Brain pericyte (primary cell): ENCODE data around the gene ICAM2.
"Not testable (repeated sequence)": the region's sequence is repeated elsewhere in the genome, so short reads cannot be mapped to it uniquely, and the experiment has no call there.

Experiments used
- DNase-seq: peaks from one replicate; pipeline ENCODE4 v3.0.0-alpha.2; 2012; ENCODE audit warnings: low read depth, low spot score

The ICAM2 gene

DNA sequence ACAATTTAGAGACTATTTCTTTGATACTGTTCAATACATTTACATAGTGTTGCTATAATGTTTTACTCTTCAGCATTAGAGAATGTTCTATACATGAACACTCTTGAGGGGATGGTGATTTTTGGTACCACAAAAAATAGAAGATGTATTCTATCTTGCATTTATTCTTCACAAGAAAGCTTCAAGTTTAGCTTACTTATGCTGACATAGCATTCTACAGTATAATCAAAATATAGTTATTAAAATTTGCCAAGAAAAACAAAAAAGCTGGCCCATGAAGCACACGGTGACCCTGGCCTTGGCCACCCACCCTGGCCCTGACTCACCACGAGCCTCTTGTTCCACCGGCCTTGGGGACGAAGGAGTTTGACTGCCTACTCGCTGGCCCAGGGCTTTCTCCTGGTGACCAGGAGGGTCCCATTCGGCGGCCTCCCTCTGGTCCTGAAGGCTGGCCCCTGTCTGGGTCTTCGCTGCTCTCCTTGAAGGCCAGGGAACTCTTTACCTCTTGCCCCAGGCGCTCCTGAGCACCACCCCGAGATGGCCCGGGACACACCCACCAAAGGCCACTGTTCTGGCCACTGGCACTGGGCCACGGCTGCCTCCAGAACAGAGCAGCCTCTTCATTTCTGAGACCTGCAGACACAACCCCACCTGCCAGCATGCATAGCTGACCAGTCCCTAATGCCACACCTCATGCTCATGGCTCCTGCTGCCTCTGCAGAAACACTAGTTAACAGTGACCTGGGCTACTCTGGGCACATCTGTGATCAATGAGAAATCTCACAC is 22.5 kb upstream of the ICAM2 start:
- DNase-seq, result no peak

DNA sequence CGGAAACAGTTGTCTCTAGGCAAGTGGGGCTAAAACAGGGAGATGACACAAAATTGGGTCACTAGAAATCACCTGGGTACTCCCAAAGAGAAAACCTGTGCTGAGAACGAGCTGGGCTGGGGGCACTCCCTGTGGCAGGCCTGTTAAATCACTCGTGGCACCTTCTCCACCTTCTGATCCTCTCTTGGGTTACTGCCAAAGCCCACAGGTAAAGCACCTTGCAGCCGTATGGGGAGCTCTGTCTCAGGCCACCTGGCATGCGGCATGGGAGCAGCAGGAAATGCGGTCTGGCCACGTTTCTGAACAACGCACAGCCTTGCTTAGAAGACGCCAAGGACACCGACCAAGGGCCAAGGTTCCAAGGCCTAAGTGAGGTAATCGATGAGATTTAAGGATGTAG is 21.5 kb upstream of the ICAM2 start:
- no peak for DNase-seq

DNA sequence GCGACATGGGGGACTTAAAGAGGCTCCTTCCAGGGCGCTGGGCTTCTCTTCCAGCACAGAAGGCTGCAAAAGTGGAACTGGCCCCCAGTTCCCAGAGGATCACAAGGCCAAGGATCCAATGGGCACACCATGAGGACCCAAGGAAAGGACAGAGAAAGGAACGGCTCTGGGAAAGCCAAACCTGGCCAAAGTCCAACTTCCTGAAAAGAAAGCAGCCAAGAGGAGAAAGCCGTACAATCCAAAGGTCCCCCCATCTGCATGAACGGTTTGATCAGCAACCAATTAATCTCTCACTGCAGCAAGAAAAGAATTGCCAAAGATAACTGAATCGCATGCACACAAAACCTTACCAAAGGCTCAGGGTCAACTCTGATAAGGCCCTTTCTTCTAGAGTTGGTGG is 19.8 kb upstream of the ICAM2 start:
- no peak for DNase-seq

DNA sequence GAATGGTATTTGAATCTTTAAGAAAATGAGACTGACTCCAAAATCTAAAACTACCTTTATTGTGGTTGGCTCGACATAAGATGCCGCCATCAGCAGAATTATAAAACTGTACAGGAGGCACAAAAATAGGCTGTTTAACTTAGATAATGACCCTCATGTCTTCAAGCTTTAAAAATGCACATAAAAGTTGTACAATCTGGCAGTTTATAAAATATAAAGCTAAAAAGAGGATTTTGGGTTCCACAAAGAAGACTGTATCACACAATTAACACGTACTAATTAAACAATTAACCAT is 18.6 kb upstream of the ICAM2 start:
- DNase-seq, result no peak

DNA sequence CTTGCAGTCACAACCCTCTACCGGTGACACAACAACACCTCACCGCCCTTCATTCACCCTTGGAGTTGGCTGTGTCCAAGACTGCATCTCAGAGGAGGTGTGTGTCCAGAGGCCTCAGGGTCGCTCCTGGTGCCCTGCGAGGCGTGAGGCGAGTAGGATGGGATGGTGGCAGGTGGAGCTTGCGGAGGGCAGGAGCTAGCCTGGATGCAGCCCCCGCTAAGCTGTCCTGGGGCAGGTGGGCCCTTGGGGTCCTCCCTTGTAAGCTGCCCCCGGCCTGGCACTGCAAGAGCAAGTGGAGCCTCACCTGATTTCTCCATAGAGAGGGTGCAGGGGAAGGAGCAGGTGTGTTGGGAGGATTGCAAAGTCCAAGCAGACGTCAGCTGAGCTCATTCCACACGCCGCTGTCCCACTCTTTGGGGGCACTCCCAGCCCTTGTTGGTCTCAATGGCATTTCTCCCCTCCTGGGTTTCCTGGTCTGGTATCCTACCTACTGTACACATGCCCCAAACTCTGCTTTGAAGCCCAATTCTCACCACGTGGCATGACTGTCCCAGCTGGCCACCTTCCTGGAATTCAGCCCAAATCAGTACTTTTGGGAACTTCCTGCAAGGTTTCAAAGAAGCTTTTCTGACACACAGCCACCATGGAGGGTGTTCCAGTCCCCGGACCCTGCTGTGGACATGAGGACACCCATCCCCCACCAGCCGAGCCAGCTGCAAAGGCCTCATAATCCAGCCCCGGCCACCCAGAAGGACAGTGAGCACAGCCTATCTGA is 18.1 kb upstream of the ICAM2 start:
- DNase-seq, result no peak

DNA sequence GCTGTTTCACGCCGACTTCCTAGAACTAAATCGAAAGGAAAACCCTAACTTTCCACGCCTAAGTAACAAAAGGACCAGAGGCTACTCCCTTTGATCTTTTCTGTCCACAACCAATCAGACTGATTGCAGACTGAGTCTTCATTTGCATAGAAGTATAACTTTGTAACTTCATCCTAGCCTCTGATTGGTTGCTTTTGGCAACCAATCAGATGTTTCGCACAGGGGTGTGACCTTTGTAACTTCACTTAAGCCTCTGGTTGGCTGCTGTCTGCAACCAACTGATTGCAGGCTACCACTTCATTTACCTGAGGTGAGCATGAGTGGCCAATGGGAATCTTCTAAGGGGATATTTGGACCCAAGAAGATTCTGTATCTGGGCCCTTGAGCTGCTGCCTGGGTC is 17.4 kb upstream of the ICAM2 start:
- DNase-seq, result no peak

DNA sequence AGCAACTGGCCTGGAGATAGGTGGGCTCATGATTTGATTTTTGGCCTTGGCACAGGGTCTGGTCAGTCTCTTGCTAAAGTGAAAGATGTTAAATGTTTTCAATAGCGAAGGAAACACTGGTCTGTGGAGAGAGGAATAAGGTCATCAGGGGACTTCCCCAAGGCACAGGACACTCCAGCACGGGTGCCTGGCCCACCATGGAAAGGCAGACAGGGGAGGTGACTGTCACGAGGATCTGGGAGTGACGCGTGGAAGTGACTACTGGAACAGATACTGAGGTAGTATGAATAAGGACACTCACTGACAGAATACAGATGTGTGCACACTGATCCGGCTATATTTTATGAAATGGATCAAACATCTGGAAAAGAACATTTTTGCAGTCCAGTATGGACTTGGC is 16.7 kb upstream of the ICAM2 start:
- DNase-seq, result no peak

DNA sequence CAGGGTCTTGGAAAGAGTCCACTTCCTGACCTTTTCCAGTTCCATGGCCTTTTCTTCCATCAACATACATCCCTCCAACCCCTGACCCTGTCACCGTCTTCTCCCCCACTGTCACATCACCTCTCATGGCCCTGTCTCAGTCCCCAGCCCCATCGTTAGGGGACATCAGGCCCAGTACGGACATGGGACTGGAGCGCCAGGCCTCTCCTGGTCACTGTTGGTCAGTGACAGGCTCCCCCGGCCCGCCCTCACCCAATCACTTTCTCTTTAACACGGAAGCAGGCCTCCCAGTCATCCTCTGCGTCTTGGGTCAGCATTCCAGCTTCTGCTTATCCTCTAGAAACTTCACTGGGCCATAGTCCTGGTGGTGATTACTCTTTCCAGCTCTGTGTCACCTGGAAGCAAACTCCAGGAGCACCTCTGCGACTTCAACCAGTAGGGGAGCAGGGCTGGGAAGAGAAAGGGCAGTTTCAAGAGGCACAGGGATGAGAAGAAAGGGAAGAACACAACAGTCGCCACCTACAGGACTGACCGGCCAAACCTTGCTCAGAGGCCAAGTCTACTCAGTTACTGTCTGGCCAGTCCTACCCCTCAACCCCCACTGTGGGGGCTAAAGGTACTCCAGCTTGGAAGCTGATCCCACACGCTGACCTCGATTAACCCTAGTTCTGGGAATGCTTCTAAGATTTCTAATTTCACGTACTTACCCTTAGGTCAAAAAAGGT is 15.9 kb upstream of the ICAM2 start:
- DNase-seq, result no peak

DNA sequence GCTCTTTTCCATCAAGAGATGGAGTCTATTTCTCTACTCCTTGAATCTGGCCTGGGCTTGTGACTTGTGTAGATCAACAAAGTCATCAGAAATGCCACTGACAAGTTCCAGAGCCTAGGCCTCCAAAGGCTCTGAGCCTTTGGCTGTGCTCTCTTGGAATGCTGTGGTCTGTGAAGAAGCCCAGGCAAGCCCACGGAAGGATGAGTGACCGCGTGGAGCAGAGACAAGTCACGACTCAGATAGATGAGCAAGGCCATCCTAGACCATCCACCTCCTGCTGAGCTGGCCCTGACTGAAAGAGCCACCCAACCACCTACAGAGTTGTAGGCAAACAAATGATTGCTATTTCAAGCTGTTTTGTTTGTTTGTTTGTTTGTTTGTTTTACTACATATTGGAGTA is 11.6 kb upstream of the ICAM2 start:
- DNase-seq, result no peak

DNA sequence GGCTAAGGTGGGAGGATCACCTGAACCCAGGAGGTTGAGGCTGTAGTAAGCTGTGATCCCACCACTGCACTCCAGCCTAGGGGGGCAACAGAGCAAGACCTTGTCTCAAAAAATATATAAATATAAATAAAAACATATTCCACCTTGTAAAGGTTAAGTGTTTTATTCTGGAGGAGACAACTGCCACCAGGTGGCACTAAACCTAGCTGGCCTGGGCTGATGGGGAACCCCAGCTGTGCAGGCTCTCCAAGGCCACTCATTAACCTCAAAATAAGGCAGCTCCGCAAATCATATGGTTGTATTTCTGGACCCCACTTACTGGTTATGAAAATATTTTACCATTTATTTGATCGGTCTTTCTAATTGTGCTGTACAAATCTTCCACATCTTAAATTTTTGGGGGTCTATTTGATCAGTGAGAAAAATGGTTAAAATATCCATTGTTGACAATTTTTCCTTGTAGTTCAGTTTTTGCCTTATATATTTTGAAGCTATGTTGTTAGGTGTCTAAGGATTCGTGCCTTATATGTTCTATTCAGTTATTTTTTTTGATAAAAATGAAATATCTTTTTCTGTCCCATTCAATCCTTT is 8.5 kb upstream of the ICAM2 start:
- no peak for DNase-seq

DNA sequence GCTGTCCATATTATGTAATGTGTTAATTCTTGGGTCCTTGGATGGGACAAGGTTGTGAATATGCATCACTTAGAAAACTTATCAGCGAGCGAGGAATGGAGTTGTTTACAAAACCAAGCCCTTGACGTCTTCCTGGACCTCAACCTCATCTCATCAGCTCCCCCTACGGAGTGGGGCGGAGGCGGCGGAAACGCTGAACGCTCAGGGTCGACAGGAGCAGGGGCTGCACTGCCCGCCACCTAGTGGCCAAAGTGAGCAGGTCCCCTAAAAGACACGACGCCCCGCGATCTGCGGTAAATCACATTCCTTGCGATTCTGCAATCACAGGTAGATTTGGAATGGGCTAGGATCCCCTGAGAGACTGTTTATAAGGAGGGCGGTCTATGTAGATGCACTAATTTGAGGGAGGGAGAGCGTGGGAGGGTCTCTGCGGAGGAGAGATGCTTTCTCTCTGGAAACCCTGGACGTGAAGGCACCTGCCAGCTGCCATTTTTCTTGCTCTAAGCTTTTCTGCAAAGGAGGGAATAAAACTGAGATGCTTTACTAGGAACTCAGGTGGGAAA is 5.4 kb upstream of the ICAM2 start:
- DNase-seq, result no peak

DNA sequence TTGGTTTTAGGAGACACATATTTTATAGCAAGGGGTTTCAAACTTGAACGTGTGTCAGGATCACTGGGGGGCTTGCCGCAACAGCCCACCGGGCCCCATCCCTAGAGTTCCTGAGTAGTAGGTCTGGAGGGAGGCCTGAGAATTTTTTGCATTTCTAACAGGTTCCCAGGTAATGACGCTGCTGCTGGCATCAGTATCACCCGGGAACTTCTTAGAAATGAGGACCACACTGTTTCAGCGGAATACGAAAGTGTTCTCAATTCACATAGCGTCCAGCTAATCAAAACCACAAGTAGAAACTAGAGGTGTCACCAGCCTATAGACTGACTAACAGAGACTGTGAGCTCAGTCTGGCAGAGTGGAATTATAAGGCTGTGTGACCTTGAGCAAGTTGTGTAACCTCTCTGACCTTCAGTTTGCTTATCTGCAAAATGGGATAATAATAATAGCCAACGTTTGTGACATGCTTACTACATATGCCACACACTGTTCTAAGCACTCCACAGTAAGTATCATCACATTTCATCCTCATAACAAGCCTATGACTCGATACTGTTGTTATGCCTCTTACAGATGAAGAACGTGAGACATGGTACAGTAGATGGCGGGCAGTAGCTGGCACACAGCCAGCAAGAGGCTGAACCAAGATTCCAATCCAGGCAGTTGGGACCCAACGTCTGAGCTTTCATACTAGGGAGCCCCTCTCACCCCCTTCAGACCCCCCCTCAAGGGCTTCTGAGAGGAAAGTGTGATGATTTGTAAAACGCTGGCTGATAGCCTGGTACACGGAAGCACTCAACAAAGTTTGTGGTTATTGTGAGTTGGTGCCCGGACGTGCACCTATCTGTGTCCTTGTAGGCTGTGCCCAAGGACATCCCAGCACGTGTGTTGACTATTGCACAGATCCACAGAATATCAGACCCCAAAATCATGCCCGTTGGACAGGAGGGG is 4.6 kb upstream of the ICAM2 start:
- DNase-seq, result no peak

DNA sequence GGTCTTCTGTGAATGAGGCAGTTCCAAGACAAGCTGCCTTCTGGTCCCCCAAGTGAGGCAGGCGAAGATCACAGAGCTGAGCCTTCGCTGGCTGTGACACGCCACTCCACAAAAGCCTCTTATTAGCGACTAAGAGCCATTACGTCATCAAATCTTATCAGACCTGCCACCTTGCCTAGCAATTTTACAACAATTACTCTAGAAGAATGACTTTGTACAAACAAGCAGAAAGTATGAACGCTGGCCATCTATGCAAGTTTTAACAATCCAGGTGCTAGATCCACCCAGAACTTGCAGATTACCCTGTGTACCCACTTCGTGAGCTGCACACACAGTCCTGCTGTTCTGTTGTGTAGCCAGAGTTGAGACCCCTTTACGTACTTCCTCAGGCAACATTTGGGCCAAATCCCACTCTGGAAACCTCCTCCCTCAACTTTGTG is 3.8 kb upstream of the ICAM2 start:
- no peak for DNase-seq

DNA sequence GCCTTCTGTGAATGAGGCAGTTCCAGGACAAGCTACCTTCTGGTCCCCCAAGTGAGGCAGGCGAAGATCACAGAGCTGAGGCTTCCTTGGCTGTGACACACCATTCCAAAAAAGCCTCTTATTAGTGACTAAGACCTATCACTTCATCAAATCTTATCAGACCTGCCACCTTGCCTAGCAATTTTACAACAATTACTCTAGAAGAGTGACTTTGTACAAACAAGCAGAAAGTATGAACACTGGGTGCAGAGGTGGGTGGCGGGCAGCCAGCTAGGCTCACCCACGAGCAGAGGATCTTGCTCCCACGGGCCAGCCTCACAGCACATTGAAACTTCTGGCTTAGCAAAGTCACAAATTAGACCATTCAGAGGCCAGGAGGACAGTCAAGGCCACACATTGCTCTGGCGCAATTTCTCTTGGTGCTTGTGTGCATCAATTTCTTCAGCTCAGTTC is 2.2 kb upstream of the ICAM2 start:
- no peak for DNase-seq

DNA sequence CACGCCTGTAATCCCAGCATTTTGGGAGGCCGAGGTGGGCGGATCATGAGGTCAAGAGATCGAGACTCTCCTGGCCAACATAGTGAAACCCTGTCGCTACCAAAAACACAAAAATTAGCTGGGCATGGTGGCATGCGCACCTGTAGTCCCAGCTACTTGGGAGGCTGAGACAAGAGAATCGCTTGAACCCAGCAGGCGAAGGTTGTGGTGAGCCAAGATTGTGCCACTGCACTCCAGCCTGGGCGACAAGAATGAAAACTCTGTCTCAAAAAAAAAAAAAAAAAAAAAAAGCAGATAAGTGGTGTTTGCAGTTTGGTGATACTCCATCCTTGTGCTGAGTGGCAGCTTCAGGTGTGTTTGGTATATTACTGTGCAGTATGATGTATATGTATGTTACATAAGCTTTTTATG is 877 bp downstream of the ICAM2 start:
- DNase-seq, result not testable (repeated sequence)

DNA sequence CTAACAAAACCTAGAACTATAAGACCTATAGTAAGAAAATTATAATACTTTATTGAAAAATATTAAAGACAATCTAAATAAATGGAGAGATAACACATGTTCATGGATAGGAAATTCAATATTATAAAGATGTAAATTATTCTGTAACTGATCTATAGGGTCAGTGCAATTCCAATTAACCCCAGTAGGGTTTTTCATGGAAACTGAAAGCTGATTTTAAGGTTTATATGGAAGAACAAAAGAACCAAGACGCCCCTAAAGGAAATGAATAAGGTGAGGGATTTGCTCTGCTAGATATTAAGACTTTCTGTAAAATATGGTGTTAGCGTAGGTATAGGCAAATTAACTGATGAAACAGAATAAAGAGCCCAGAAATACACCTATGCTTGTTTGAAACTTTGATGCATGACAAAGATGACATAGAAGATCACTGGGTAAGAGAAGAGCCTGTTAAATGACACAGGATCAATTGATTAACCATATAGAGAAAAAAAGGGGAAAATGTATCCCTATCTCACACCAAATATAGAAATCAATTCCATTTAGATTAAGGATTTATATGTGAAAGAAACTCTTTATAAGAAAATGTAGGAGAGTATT is 3.0 kb downstream of the ICAM2 start:
- DNase-seq, result no peak

DNA sequence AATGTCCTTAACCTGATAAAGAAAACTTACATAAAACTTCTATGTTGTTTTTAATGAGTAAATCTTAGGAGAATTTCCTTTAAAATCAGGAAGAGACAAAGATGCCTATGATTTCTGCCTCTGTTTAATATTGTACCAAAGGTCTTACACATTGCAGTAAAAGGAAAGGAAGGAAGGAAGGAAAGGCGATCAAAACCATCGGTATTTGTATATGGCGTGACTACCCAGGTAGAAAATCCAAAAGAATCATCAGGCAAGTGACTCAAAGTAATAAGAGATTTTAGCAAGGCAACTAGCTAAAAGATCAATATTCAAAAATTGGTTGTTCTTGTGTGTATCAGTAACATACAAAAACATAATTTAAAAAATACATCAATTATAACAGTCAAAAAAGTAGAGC is 3.5 kb downstream of the ICAM2 start:
- DNase-seq, result no peak

DNA sequence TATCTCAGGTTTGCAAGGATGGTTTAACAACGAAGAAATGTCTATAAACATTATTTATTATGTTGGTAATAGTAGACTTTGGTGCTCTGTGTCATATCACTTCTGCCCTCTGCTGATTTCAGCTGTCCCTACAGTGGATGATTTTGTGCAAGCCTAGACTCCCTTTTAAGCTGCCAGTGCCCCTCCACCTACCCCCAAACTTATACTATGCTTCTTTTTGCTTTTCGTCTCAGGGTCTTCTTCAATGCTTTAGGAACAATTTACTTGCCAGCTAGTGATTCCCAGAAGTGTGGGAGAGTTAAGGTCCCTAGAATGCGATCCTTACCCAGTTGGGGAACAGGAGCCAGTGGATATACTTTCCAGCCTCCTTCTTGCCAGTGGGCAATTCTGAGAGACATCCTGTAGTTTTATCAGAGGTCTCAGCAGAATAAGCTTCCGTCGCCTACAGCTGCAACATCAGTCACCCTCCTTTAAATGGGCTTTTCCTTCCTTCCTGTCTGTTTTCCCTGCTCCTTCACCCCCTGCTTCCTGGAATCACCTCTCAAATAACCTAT is 4.1 kb downstream of the ICAM2 start:
- DNase-seq, result no peak

DNA sequence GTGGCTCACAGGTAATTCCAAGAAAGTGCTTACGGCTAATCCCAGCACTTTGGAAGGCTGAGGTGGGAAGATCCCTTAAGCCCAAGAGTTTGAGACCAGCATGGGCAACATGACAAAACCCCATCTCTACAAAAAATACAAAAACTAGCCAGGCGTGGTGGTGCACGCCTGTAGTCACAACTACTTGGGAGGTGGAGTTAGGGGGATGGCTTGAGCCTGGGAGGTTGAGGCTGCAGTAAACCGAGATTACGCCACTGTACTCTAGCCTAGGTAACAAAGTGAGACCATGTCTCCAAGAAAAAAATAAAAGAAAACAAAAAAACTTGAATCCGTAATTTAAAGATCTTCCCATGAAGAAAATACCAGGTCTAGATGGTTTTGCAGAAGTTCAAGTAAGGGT is 5.0 kb downstream of the ICAM2 start:
- DNase-seq, result no peak
